HepG2 (cell line): ENCODE results near the gene EMCN. TPM values are rescaled to one million over a fixed set of nuclear protein-coding genes. Genes with fewer than 3 reads are reported as not detected.

ENCODE experiments used
- ATAC-seq: fragments of 200-7000 bp; cut with Tn5 transposase; 3 replicates; pipeline ENCODE4 v1.9.1; 2020; ENCODE audit warnings: mild to moderate bottlenecking, moderate library complexity
- BruUV-seq: library from RNA; stranded (reverse); fragments of 400-500 nt; replicated peaks from 2 replicates; lab custom pipeline; 2021; lab: Mats Ljungman, UMichigan
- CTCF ChIA-PET: fragments of 300-600 bp; formaldehyde crosslinking; extraction: SDS; loops from one replicate; lab custom pipeline; 2021; ENCODE audit warnings: low total read pairs, inconsistent platforms, low intra/inter-chr PET ratio; lab: Yijun Ruan, JAX
- POLR2A ChIA-PET: fragments of 350-600 bp; sonication (Branson Sonifier 250); formaldehyde crosslinking; loops from one replicate; lab custom pipeline; 2020; ENCODE audit warnings: antibody characterized with exemption, inconsistent platforms; lab: Yijun Ruan, JAX
- DNase-seq: peaks from one replicate; pipeline ENCODE4 v3.0.0-alpha.2; 2015; ENCODE audit warnings: low spot score
- FAIRE-seq: peaks from 3 replicates; lab custom pipeline; 2011; peaks lifted over from hg19 to GRCh38; lab: Jason Lieb, UNC
- H2AFZ ChIP-seq: one replicate; pipeline ENCODE4 v1.6.1; 2011; ENCODE audit warnings: low read length, inconsistent platforms
- H3K27ac ChIP-seq: fragments of 300-600 bp; 3 replicates; pipeline ENCODE4 v1.8.0; 2011; ENCODE audit warnings: mixed run types, mild to moderate bottlenecking, mixed read lengths, low read length, inconsistent platforms; ENCODE audit not compliant: insufficient read depth; ENCODE audit errors: extremely low read length
- H3K27me3 ChIP-seq, 2 experiments: fragments of 200-600 bp in 1 of 2; 2 replicates in 1 of 2; 3 replicates in 1 of 2; pipeline versions ENCODE4 v1.6.0 to v1.8.0; 2011; ENCODE audit warnings: low read length in 2 of 2, mild to moderate bottlenecking in 2 of 2, moderate library complexity in 2 of 2, inconsistent platforms in 1 of 2; ENCODE audit not compliant: insufficient read depth in 2 of 2, control insufficient read depth in 1 of 2
- H3K36me3 ChIP-seq, 2 experiments: fragments of 200-600 bp in 1 of 2; replicated peaks in 1 of 2; 2 replicates in 1 of 2; 3 replicates in 1 of 2; pipeline versions ENCODE4 v1.5.1 to v1.8.0; 2011; ENCODE audit warnings: low read length in 2 of 2, inconsistent platforms in 1 of 2; ENCODE audit not compliant: insufficient read depth in 2 of 2, control insufficient read depth in 1 of 2
- H3K4me1 ChIP-seq: 2 replicates; pipeline ENCODE4 v1.5.1; 2012; ENCODE audit warnings: low read length, inconsistent platforms; ENCODE audit not compliant: insufficient read depth
- H3K4me2 ChIP-seq: 2 replicates; pipeline ENCODE4 v1.6.0; 2011; ENCODE audit warnings: low read depth, low read length, inconsistent platforms
- H3K4me3 ChIP-seq, 3 experiments: fragments of 200-600 bp in 1 of 3; sonication (generic), shearing (Covaris generic) in 1 of 3; replicated peaks in 1 of 3; 2 replicates each; pipeline ENCODE4 v1.5.1; 2011 to 2016; ENCODE audit warnings: low read length in 3 of 3, inconsistent platforms in 2 of 3, low read depth in 2 of 3, mild to moderate bottlenecking in 2 of 3, control low read depth in 1 of 3, mixed read lengths in 1 of 3; ENCODE audit not compliant: insufficient read depth in 1 of 3
- H3K79me2 ChIP-seq: one replicate; pipeline ENCODE4 v1.6.1; 2011; ENCODE audit warnings: low read length, inconsistent platforms; ENCODE audit not compliant: insufficient read depth
- H3K9ac ChIP-seq: 2 replicates; pipeline ENCODE4 v1.6.0; 2011; ENCODE audit warnings: mild to moderate bottlenecking, low read depth, low read length, inconsistent platforms; ENCODE audit not compliant: insufficient read depth
- H3K9me3 ChIP-seq: 2 replicates; pipeline ENCODE4 v1.5.1; 2012; ENCODE audit warnings: mild to moderate bottlenecking, low read length
- H4K20me1 ChIP-seq: 2 replicates; pipeline ENCODE4 v1.6.0; 2011; ENCODE audit warnings: inconsistent platforms, mild to moderate bottlenecking, low read length, moderate library complexity; ENCODE audit not compliant: insufficient read depth
- ATF7 ChIP-seq, 2 experiments: fragments of 450-650 bp in 1 of 2; sonication (generic) in 1 of 2; formaldehyde crosslinking in 1 of 2; IDR thresholded peaks; 2 replicates each; pipeline versions ENCODE4 v1.4.0 to v1.6.1; 2016 to 2020; ENCODE audit warnings: antibody characterized with exemption in 1 of 2, mild to moderate bottlenecking in 1 of 2, missing genetic modification reagents in 1 of 2
- CC2D1A ChIP-seq: sonication (generic); formaldehyde crosslinking; IDR thresholded peaks from 2 replicates; pipeline ENCODE4 v1.8.1; 2023; ENCODE audit warnings: mild to moderate bottlenecking, missing genetic modification reagents
- CHD4 ChIP-seq: fragments of 200-600 bp; sonication (generic); IDR thresholded peaks from 2 replicates; pipeline ENCODE4 v1.7.0; 2017; ENCODE audit warnings: mild to moderate bottlenecking, low read length, borderline replicate concordance
- EZH2 ChIP-seq: conservative IDR thresholded peaks from 2 replicates; pipeline ENCODE4 v1.6.1; 2012; ENCODE audit warnings: mild to moderate bottlenecking, low read depth, low read length, moderate library complexity
- KDM5B ChIP-seq: sonication (generic); formaldehyde crosslinking; IDR thresholded peaks from 2 replicates; pipeline ENCODE4 v1.4.0; 2020; ENCODE audit warnings: missing genetic modification reagents, mild to moderate bottlenecking, borderline replicate concordance
- KMT2B ChIP-seq: IDR thresholded peaks from 2 replicates; pipeline ENCODE4 v1.6.1; 2016; ENCODE audit warnings: missing genetic modification reagents, missing compliant biosample characterization
- MED8 ChIP-seq: sonication (generic); formaldehyde crosslinking; IDR thresholded peaks from 2 replicates; pipeline ENCODE4 v1.8.1; 2023; ENCODE audit warnings: mild to moderate bottlenecking, missing genetic modification reagents; ENCODE audit not compliant: insufficient replicate concordance
- MEF2D ChIP-seq: sonication (generic); formaldehyde crosslinking; IDR thresholded peaks from 2 replicates; pipeline ENCODE4 v1.5.1; 2020; ENCODE audit warnings: mild to moderate bottlenecking, missing genetic modification reagents
- NFE2L2 ChIP-seq: fragments of 150-350 bp; IDR thresholded peaks from 2 replicates; pipeline ENCODE4 v1.6.1; 2014; ENCODE audit warnings: low read length
- NFRKB ChIP-seq: fragments of 450-650 bp; IDR thresholded peaks from 2 replicates; pipeline ENCODE4 v1.6.1; 2017
- SMAD3 ChIP-seq: sonication (generic); formaldehyde crosslinking; IDR thresholded peaks from 2 replicates; pipeline ENCODE4 v1.4.0; 2020; ENCODE audit warnings: missing genetic modification reagents
- TCF7 ChIP-seq: sonication (generic); IDR thresholded peaks from 2 replicates; pipeline ENCODE4 v1.6.1; 2016; ENCODE audit warnings: antibody characterized with exemption, low read depth
- TEAD2 ChIP-seq: sonication (generic); formaldehyde crosslinking; IDR thresholded peaks from 2 replicates; pipeline ENCODE4 v1.9.0; 2021; ENCODE audit warnings: missing genetic modification reagents
- ZNF430 ChIP-seq: sonication (generic); formaldehyde crosslinking; IDR thresholded peaks from 2 replicates; pipeline ENCODE4 v1.9.0; 2021; ENCODE audit warnings: mild to moderate bottlenecking, missing genetic modification reagents
- ZNF496 ChIP-seq: sonication (generic); formaldehyde crosslinking; IDR thresholded peaks from 2 replicates; pipeline ENCODE4 v1.8.1; 2023; ENCODE audit warnings: mild to moderate bottlenecking, moderate library complexity, missing genetic modification reagents; ENCODE audit not compliant: insufficient replicate concordance
- ZNF556 ChIP-seq: sonication (generic); formaldehyde crosslinking; IDR thresholded peaks from 2 replicates; pipeline ENCODE4 v1.4.0; 2020; ENCODE audit warnings: mild to moderate bottlenecking, missing genetic modification reagents, borderline replicate concordance
- WGBS: methylation state at CpG from one replicate; pipeline ENCODE4 v1.1.6; 2017; ENCODE audit warnings: low lambda C conversion rate; 5-methylcytosine and 5-hydroxymethylcytosine counted together
- in situ Hi-C: cut with HindIII; loops from 2 replicates; pipeline ENCODE4 v1.10.0; 2017; ENCODE audit warnings: low pct_unique_long_range_greater_than_20kb; ENCODE audit not compliant: extremely low pct_ligation_motif_present
- intact Hi-C: fragments of 100-400 bp; cut with micrococcal nuclease; formaldehyde crosslinking; loops from one replicate; pipeline ENCODE4 v1.10.0; 2022; ENCODE audit not compliant: unreplicated experiment
- polyA plus RNA-seq, 8 experiments: library from polyadenylated mRNA; depleted of rRNA in 3 of 8; stranded (reverse) in 7 of 8; unstranded in 1 of 8; fragments of >200 nt; fragmentation: Illumina TruSeq in 4 of 8; extraction: Trizol in 4 of 8; gene quantifications; 2 replicates each; pipeline versions ENCODE4 v1.2.1 to v1.2.3, GENCODE V29; 2011 to 2016; ENCODE audit warnings: low read depth in 4 of 8, missing spikeins in 1 of 8, mixed read lengths in 1 of 8; ENCODE audit not compliant: insufficient read depth in 1 of 8
- total RNA-seq, 5 experiments: library from RNA; depleted of rRNA; stranded (reverse); fragments of >200 nt; fragmentation: Illumina TruSeq; extraction: Trizol; gene quantifications; 2 replicates each; pipeline ENCODE4 v1.2.3, GENCODE V29; 2016; ENCODE audit warnings: low read depth in 1 of 5
- TF ChIP-seq, protein P1 (sequence below): sonication (generic); formaldehyde crosslinking; IDR thresholded peaks from 2 replicates; pipeline ENCODE4 v1.4.0; 2020; ENCODE audit warnings: low read depth, mild to moderate bottlenecking, missing genetic modification reagents
- TF ChIP-seq, protein P2 (sequence below): sonication (generic); formaldehyde crosslinking; conservative IDR thresholded peaks from 2 replicates; pipeline ENCODE4 v1.4.0; 2020; ENCODE audit warnings: missing genetic modification reagents
- TF ChIP-seq, protein P3 (sequence below): sonication (generic); formaldehyde crosslinking; IDR thresholded peaks from 2 replicates; pipeline ENCODE4 v1.9.0; 2021; ENCODE audit warnings: missing genetic modification reagents, mild to moderate bottlenecking, borderline replicate concordance
- TF ChIP-seq, protein P4 (sequence below): sonication (generic); formaldehyde crosslinking; IDR thresholded peaks from 2 replicates; pipeline ENCODE4 v1.5.0; 2020; ENCODE audit warnings: missing genetic modification reagents

The EMCN gene
- total and polyA plus RNA-seq, 2 of the 13 experiments (the other 11 are each of a cell fraction or from before 2014, with no cell fraction given), result not detected

DNA sequence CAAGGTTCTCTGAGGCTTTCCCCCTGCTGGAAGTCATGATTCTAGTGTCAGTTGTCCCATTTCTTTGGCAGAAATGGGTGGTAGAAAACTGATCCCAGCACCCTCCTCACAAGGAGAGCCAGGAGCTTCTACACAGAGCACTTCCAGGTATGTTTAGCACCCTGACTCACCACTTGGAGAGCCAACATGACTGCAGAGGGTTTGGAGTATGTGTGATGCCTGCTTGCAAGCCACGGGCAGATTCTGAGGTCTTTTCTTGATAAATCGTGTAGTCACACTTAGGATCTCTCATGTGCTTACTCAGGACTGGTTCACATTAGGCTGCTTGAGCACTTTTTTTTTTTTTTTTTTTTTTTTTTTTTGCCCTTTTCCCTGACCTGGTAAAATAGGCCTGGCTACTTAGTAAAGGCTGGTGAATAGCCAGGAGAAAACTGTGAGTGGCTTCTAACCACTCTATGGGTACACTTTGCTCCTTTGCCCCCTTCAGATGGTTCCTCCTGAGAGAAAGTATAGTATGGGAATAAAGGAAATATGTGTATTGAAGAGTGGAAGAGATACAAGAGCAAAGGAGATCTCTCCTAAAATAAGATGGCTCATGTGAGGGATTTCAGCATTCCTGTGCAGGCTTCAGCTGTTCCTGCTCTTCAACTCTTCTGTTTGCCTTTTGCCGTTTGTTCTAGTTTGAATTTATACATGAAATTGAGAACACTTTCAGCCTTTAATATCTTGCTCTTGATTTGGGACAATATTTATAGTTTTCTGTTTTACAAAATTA is 103.6 kb downstream of the EMCN start:
- Histone ChIP-seq H3K79me2 (no peaks in the 10 kb centered on the region), H3K27ac (no peak overlapping the region), H3K27me3 (no peaks in the 10 kb centered on the region), H2AFZ (no peak overlapping the region), H4K20me1 (no peaks in the 10 kb centered on the region), H3K36me3 (no peaks in the 10 kb centered on the region), H3K4me2 (no peak overlapping the region), H3K9ac (no peak overlapping the region), H3K4me1 (no peaks in the 10 kb centered on the region), H3K4me3 (no peak overlapping the region), H3K9me3 (no peaks in the 10 kb centered on the region)
- BruUV-seq, result no TSS peak
- FAIRE-seq, result no peak
- ChIA-PET POLR2A (no interaction called here), CTCF (no interaction called here)
- TF ChIP-seq ATF7 (IDR thresholded peaks at IDR 0.05) (no peak), ATF7 (CRISPR knock-in tag; IDR thresholded peaks at IDR 0.05) (no peak), TEAD2 (CRISPR knock-in tag) (no peak), TCF7 (no peak), MED8 (CRISPR knock-in tag) (no peak), KMT2B (CRISPR knock-in tag) (no peak), ZNF556 (CRISPR knock-in tag) (no peak), ZNF430 (CRISPR knock-in tag) (no peak), CC2D1A (no peak), CHD4 (no peak), KDM5B (no peak), SMAD3 (CRISPR knock-in tag) (no peak), NFRKB (no peak), ZNF496 (CRISPR knock-in tag) (no peak), NFE2L2 (no peak), MEF2D (no peak), EZH2 (no peak)
- TF ChIP-seq, protein P1, sequence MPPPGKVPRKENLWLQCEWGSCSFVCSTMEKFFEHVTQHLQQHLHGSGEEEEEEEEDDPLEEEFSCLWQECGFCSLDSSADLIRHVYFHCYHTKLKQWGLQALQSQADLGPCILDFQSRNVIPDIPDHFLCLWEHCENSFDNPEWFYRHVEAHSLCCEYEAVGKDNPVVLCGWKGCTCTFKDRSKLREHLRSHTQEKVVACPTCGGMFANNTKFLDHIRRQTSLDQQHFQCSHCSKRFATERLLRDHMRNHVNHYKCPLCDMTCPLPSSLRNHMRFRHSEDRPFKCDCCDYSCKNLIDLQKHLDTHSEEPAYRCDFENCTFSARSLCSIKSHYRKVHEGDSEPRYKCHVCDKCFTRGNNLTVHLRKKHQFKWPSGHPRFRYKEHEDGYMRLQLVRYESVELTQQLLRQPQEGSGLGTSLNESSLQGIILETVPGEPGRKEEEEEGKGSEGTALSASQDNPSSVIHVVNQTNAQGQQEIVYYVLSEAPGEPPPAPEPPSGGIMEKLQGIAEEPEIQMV (CRISPR knock-in tag), result no peak
- TF ChIP-seq, protein P2, sequence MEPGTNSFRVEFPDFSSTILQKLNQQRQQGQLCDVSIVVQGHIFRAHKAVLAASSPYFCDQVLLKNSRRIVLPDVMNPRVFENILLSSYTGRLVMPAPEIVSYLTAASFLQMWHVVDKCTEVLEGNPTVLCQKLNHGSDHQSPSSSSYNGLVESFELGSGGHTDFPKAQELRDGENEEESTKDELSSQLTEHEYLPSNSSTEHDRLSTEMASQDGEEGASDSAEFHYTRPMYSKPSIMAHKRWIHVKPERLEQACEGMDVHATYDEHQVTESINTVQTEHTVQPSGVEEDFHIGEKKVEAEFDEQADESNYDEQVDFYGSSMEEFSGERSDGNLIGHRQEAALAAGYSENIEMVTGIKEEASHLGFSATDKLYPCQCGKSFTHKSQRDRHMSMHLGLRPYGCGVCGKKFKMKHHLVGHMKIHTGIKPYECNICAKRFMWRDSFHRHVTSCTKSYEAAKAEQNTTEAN (CRISPR knock-in tag), result no peak
- TF ChIP-seq, protein P3, sequence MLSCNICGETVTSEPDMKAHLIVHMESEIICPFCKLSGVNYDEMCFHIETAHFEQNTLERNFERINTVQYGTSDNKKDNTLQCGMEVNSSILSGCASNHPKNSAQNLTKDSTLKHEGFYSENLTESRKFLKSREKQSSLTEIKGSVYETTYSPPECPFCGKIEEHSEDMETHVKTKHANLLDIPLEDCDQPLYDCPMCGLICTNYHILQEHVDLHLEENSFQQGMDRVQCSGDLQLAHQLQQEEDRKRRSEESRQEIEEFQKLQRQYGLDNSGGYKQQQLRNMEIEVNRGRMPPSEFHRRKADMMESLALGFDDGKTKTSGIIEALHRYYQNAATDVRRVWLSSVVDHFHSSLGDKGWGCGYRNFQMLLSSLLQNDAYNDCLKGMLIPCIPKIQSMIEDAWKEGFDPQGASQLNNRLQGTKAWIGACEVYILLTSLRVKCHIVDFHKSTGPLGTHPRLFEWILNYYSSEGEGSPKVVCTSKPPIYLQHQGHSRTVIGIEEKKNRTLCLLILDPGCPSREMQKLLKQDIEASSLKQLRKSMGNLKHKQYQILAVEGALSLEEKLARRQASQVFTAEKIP (CRISPR knock-in tag), result no peak
- TF ChIP-seq, protein P4, sequence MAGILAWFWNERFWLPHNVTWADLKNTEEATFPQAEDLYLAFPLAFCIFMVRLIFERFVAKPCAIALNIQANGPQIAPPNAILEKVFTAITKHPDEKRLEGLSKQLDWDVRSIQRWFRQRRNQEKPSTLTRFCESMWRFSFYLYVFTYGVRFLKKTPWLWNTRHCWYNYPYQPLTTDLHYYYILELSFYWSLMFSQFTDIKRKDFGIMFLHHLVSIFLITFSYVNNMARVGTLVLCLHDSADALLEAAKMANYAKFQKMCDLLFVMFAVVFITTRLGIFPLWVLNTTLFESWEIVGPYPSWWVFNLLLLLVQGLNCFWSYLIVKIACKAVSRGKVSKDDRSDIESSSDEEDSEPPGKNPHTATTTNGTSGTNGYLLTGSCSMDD, result no peak
- intact Hi-C loops (no loop called here), in situ Hi-C loops (no loop called here)
- DNase-seq, result no peak
- WGBS, result 0% methylated on average over 3 of the region's 3 CpGs
- no peak for ATAC-seq
